Karpas-422 (cell line): Measurements from ENCODE around the gene MAP3K1. TPM values are rescaled to one million over a fixed set of nuclear protein-coding genes. Genes with fewer than 3 reads are reported as not detected.

Experiments
- DNase-seq: peaks from one replicate; pipeline ENCODE4 v3.0.0-alpha.2; 2015
- H2AFZ ChIP-seq: fragments of 200-600 bp; sonication (generic); 2 replicates; pipeline ENCODE4 v1.6.1; 2014; ENCODE audit warnings: antibody characterized with exemption, low read length, mixed read lengths
- H3K27ac ChIP-seq: fragments of 200-600 bp; sonication (generic); 2 replicates; pipeline ENCODE4 v1.5.1; 2014; ENCODE audit warnings: mild to moderate bottlenecking, low read length, moderate library complexity
- H3K27me3 ChIP-seq: fragments of 200-600 bp; sonication (generic); 2 replicates; pipeline ENCODE4 v1.6.1; 2014; ENCODE audit warnings: low read length, mixed read lengths
- H3K36me3 ChIP-seq: fragments of 200-600 bp; sonication (generic); 2 replicates; pipeline ENCODE4 v1.6.1; 2014; ENCODE audit warnings: low read length, mixed read lengths; ENCODE audit not compliant: insufficient read depth
- H3K4me1 ChIP-seq: fragments of 200-600 bp; sonication (generic); 2 replicates; pipeline ENCODE4 v1.6.1; 2014; ENCODE audit warnings: mild to moderate bottlenecking, low read length, mixed read lengths
- H3K4me2 ChIP-seq: fragments of 200-600 bp; sonication (generic); 2 replicates; pipeline ENCODE4 v1.6.1; 2014; ENCODE audit warnings: low read length, low read depth, mild to moderate bottlenecking; ENCODE audit not compliant: poor library complexity, severe bottlenecking
- H3K4me3 ChIP-seq: fragments of 200-600 bp; sonication (generic); 2 replicates; pipeline ENCODE4 v1.5.1; 2014; ENCODE audit warnings: mild to moderate bottlenecking, antibody characterized with exemption, low read length, mixed read lengths
- H3K79me2 ChIP-seq: fragments of 200-600 bp; sonication (generic); 2 replicates; pipeline ENCODE4 v1.6.1; 2014; ENCODE audit warnings: mild to moderate bottlenecking, low read length, mixed read lengths
- H3K9ac ChIP-seq: fragments of 200-600 bp; sonication (generic); 2 replicates; pipeline ENCODE4 v1.6.0; 2014; ENCODE audit warnings: low read length
- H3K9me2 ChIP-seq: fragments of 200-600 bp; sonication (generic), shearing (Covaris generic); replicated peaks from 2 replicates; pipeline ENCODE4 v1.6.0; 2014; ENCODE audit warnings: mild to moderate bottlenecking, low read length, moderate library complexity; ENCODE audit not compliant: insufficient read depth
- H3K9me3 ChIP-seq: fragments of 300-700, 200-600 bp; sonication (generic); 2 replicates; pipeline ENCODE4 v1.6.1; 2014; ENCODE audit warnings: low read length, mixed read lengths
- H4K20me1 ChIP-seq: fragments of 200-600 bp; sonication (generic); 2 replicates; pipeline ENCODE4 v1.6.1; 2014; ENCODE audit warnings: mild to moderate bottlenecking, antibody characterized with exemption, low read length, low read depth; ENCODE audit not compliant: insufficient read depth
- total RNA-seq: library from RNA; depleted of rRNA; stranded (reverse); fragments of >200 nt; shearing (Covaris generic); gene quantifications from 2 replicates; pipeline ENCODE4 v1.2.3, GENCODE V29; 2014; ENCODE audit warnings: low replicate concordance

Gene MAP3K1
- total RNA-seq, 1 experiment from 2014 or later, result 68.0 TPM

DNA sequence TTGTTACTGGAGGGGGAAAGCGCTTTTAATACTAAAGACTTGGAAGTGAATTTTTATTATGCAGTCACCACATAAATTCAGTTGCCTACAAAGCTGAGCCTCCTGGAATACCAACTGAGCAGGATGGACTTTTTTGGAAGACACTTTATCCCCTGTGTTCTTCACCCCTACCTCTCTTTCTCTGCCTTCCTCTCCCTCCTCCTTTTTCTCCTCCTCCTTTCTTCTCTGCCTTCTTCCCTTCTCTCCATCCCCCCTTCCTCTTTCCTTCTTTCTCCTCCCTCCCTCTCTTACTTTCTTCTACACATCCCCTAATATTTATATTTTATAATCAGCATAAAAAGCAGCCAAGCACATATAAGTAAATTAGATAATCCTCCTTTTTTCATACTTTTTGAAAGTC is 39.6 kb downstream of the MAP3K1 start:
- Histone ChIP-seq H3K9me3 (no peaks in the 10 kb centered on the region), H3K4me1 (peaks cover 48% of the 10 kb centered on the region), H3K9me2 (no peaks in the 10 kb centered on the region), H3K4me2 (no peak overlapping the region), H4K20me1 (peaks cover 3% of the 10 kb centered on the region; the same call in 1 of the 2 replicates), H3K9ac (no peak overlapping the region), H3K4me3 (no peak overlapping the region), H3K27me3 (no peaks in the 10 kb centered on the region), H2AFZ (no peak overlapping the region), H3K27ac (0 out of 2 replicates have a peak overlapping the region, but pooled peaks have one; percentile 14), H3K79me2 (peaks cover 93% of the 10 kb centered on the region), H3K36me3 (peaks cover 21% of the 10 kb centered on the region)
- DNase-seq, result no peak

DNA sequence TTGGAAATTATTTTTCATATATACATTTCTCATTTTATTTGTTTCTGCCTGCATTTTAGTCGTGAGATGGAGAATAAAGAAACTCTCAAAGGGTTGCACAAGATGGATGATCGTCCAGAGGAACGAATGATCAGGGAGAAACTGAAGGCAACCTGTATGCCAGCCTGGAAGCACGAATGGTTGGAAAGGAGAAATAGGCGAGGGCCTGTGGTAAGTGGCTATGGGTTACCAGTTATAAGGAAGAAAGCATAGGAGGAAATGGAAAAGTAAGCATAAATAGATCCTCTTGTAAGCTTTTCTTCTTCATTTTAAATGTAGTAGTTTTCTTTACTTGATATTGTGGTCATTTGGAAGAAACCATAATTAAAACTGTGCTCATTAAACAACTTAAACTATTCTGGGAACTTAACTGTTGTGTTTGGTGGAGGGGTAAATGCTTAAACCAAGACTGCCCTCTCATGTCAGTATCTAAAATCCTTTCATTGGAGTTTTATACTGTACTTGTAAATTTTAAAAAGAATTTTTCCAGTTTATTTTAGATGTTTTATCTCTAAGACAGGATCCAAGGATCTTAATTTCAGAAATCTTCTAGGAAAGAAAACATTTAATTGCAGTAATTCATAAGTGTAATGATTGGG is 41.3 kb downstream of the MAP3K1 start:
- Histone ChIP-seq H3K27ac (no peak overlapping the region; the same call in 1 of the 2 replicates), H3K9me3 (no peaks in the 10 kb centered on the region), H3K4me2 (no peak overlapping the region), H2AFZ (no peak overlapping the region), H3K4me3 (no peak overlapping the region), H3K27me3 (no peaks in the 10 kb centered on the region), H4K20me1 (no peaks in the 10 kb centered on the region), H3K4me1 (peaks cover 39% of the 10 kb centered on the region), H3K9me2 (no peaks in the 10 kb centered on the region), H3K9ac (no peak overlapping the region), H3K79me2 (peaks cover 81% of the 10 kb centered on the region), H3K36me3 (peaks cover 35% of the 10 kb centered on the region)
- DNase-seq, result no peak

DNA sequence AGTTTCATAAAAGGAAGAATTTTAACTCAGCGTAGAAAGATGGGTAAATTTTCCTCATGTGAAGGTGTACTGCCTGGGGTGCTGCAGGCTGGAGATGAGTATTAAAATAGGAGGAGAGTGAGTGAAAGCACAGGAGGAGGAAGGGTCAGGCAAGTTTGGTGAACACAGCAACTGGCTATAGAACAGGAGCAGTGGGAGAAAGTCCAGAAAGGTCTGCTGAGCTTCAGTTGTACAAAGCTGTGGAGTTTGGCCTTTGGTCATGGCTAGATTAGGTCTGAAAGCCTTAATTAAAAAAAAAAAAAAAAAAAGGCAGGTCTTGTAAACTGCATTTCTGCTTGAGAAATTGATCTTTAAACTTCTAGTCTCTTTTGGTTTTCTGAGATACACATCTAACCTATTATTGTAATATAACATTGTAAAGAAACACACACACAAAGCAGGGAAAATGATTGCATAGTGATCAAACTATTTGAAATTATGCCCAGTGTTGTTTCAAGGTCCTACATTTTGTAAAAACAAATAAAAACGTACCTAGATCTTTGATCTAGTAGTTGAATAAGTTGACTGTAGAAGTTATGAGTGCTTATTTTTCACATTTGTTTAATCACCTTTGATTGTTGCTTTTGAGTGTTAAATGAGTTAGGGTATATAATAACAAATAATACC is 43.6 kb downstream of the MAP3K1 start:
- no peak overlapping the region for H3K9ac ChIP-seq
- H3K27me3 ChIP-seq, result no peaks in the 10 kb centered on the region
- peaks cover 77% of the 10 kb centered on the region for H3K79me2 ChIP-seq
- H3K4me2 ChIP-seq, result no peak overlapping the region
- peaks cover 47% of the 10 kb centered on the region for H3K36me3 ChIP-seq
- no peaks in the 10 kb centered on the region for H3K9me3 ChIP-seq
- no peak overlapping the region for H3K27ac ChIP-seq
- no peak overlapping the region for H2AFZ ChIP-seq
- H3K4me3 ChIP-seq, result no peak overlapping the region
- H4K20me1 ChIP-seq, result no peaks in the 10 kb centered on the region
- no peak for DNase-seq
- no peaks in the 10 kb centered on the region for H3K9me2 ChIP-seq
- peaks cover 18% of the 10 kb centered on the region for H3K4me1 ChIP-seq

- peaks cover 11% of the 10 kb centered on the region for H3K4me1 ChIP-seq
- no peaks in the 10 kb centered on the region for H4K20me1 ChIP-seq
- peaks cover 65% of the 10 kb centered on the region for H3K36me3 ChIP-seq
- H3K4me2 ChIP-seq, result no peak overlapping the region
- no peak overlapping the region for H3K9ac ChIP-seq
- no peaks in the 10 kb centered on the region for H3K27me3 ChIP-seq
- no peaks in the 10 kb centered on the region for H3K9me3 ChIP-seq
- no peak overlapping the region for H3K4me3 ChIP-seq
- H2AFZ ChIP-seq, result no peak overlapping the region
- H3K27ac ChIP-seq, result no peak overlapping the region
- H3K79me2 ChIP-seq, result peaks cover 60% of the 10 kb centered on the region
- DNase-seq, result no peak
- H3K9me2 ChIP-seq, result no peaks in the 10 kb centered on the region
These were observed 46.6 kb downstream of the MAP3K1 start for GRCh38 chr5:56861893-56862485.

- Histone ChIP-seq H4K20me1 (no peaks in the 10 kb centered on the region), H3K4me1 (peaks cover 11% of the 10 kb centered on the region), H3K27me3 (no peaks in the 10 kb centered on the region), H3K9ac (no peak overlapping the region), H3K9me3 (no peaks in the 10 kb centered on the region), H2AFZ (no peak overlapping the region), H3K4me2 (no peak overlapping the region), H3K36me3 (peaks cover 69% of the 10 kb centered on the region), H3K9me2 (no peaks in the 10 kb centered on the region), H3K27ac (no peak overlapping the region), H3K79me2 (peaks cover 51% of the 10 kb centered on the region), H3K4me3 (no peak overlapping the region)
- DNase-seq, result no peak
These were observed 47.6 kb downstream of the MAP3K1 start for GRCh38 chr5:56862909-56863308.

DNA sequence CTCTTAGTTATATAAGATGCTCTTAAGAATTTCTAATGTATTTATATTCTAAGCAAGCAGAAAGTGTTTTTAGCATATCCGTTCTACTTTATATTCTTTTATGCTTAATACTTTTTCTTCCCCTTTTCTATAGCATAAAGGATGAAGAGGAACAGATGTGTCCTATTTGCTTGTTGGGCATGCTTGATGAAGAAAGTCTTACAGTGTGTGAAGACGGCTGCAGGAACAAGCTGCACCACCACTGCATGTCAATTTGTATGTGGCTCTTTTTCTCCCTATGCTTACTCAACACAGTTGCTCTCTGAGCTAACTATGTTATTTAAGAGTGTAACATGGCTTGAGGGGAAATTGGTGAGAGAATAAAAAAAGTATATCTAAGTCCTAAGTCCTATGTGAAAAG is 56.4 kb downstream of the MAP3K1 start:
- H3K4me2 ChIP-seq, result no peak overlapping the region
- peak overlapping the region; percentile 43 for H3K27ac ChIP-seq
- H3K4me1 ChIP-seq, result peaks cover 17% of the 10 kb centered on the region
- peaks cover 23% of the 10 kb centered on the region; the same call in 1 of the 2 replicates for H3K79me2 ChIP-seq
- H4K20me1 ChIP-seq, result no peaks in the 10 kb centered on the region
- H3K27me3 ChIP-seq, result no peaks in the 10 kb centered on the region
- no peaks in the 10 kb centered on the region for H3K9me2 ChIP-seq
- H3K4me3 ChIP-seq, result no peak overlapping the region
- DNase-seq, result no peak
- no peak overlapping the region for H3K9ac ChIP-seq
- H2AFZ ChIP-seq, result no peak overlapping the region
- H3K9me3 ChIP-seq, result no peaks in the 10 kb centered on the region
- peaks cover 70% of the 10 kb centered on the region for H3K36me3 ChIP-seq

DNA sequence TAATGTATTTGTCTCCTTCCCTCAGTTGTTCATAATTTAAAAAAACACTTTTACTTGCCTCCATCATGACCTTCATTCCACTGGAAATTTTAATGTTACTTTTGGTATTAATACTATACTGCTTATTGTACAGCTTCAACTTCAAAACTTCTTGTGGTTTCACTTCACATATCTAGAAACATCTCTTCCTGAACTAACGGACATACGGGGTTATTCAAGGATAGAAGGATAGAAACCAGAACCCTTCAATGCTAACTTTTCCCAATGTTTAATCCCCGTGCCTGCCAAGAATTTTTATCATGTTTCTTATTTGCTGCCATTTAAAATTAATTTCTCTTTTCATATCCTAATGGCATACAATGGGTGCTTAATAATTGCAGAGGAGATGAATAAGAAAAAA is 57.7 kb downstream of the MAP3K1 start:
- Histone ChIP-seq H3K9ac (no peak overlapping the region), H4K20me1 (no peaks in the 10 kb centered on the region), H3K4me3 (no peak overlapping the region), H3K79me2 (peaks cover 19% of the 10 kb centered on the region; the same call in 1 of the 2 replicates), H3K9me3 (no peaks in the 10 kb centered on the region), H2AFZ (no peak overlapping the region), H3K4me2 (no peak overlapping the region), H3K4me1 (peaks cover 14% of the 10 kb centered on the region), H3K27ac (no peak overlapping the region), H3K9me2 (no peaks in the 10 kb centered on the region), H3K36me3 (peaks cover 71% of the 10 kb centered on the region), H3K27me3 (no peaks in the 10 kb centered on the region)
- no peak for DNase-seq

DNA sequence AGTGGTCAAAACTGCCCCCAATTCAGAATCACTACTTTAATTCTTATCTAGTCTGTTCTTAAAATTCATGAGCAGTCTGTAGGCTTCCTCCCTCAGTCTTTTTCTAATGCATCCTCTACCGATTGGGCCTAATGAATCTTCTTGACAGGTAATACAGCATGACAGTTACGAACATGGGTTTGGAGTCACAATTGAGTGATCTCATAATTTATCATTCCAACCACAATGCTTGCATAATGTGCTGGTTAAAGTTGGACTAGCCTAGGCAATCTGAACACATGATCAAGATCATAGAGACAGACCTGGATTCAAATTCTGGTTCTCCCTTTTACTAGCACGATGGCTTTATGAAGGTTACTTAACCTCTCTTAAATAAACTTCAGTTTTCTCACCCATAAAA is 61.0 kb downstream of the MAP3K1 start:
- H3K4me3 ChIP-seq, result no peak overlapping the region
- no peaks in the 10 kb centered on the region for H3K9me3 ChIP-seq
- no peaks in the 10 kb centered on the region for H3K9me2 ChIP-seq
- H3K36me3 ChIP-seq, result peaks cover 81% of the 10 kb centered on the region
- H2AFZ ChIP-seq, result no peak overlapping the region
- H3K79me2 ChIP-seq, result peaks cover 18% of the 10 kb centered on the region; the same call in 1 of the 2 replicates
- H4K20me1 ChIP-seq, result no peaks in the 10 kb centered on the region
- H3K4me1 ChIP-seq, result peaks cover 6% of the 10 kb centered on the region
- H3K27me3 ChIP-seq, result no peaks in the 10 kb centered on the region
- H3K4me2 ChIP-seq, result no peak overlapping the region
- no peak for DNase-seq
- no peak overlapping the region for H3K9ac ChIP-seq
- H3K27ac ChIP-seq, result no peak overlapping the region
